MM.1S (cell line): ENCODE measurements around the gene ZNF236.

Source experiments
- DNase-seq: peaks from one replicate; pipeline ENCODE4 v3.0.0-alpha.2; 2015
- H2AFZ ChIP-seq: fragments of 300-600 bp; sonication (generic); 2 replicates; pipeline ENCODE4 v1.6.0; 2016; ENCODE audit warnings: antibody characterized with exemption, low read length
- H3F3A ChIP-seq: fragments of 300-600 bp; sonication (generic); 2 replicates; pipeline ENCODE4 v1.6.1; 2016; ENCODE audit warnings: mild to moderate bottlenecking, antibody characterized with exemption, low read length, moderate library complexity, mixed read lengths; ENCODE audit not compliant: insufficient read depth
- H3K27ac ChIP-seq: fragments of 300-600 bp; sonication (generic); 2 replicates; pipeline ENCODE4 v1.5.1; 2016; ENCODE audit warnings: mild to moderate bottlenecking, low read length
- H3K27me3 ChIP-seq: fragments of 300-600 bp; sonication (generic); replicated peaks from 2 replicates; pipeline ENCODE4 v1.6.0; 2016; ENCODE audit warnings: low read length; ENCODE audit not compliant: insufficient read depth
- H3K36me3 ChIP-seq: fragments of 300-600 bp; sonication (generic); replicated peaks from 2 replicates; pipeline ENCODE4 v1.6.1; 2016; ENCODE audit warnings: mild to moderate bottlenecking, low read length, mixed read lengths; ENCODE audit not compliant: insufficient read depth
- H3K4me1 ChIP-seq: fragments of 300-600 bp; sonication (generic); 2 replicates; pipeline ENCODE4 v1.6.1; 2016; ENCODE audit warnings: low read length, mixed read lengths
- H3K4me2 ChIP-seq: fragments of 300-600 bp; sonication (generic); 2 replicates; pipeline ENCODE4 v1.6.0; 2016; ENCODE audit warnings: low read depth, low read length
- H3K4me3 ChIP-seq: fragments of 300-600 bp; sonication (generic); 2 replicates; pipeline ENCODE4 v1.5.1; 2016; ENCODE audit warnings: low read length, mixed read lengths
- H3K79me2 ChIP-seq: fragments of 300-600 bp; sonication (generic); 2 replicates; pipeline ENCODE4 v1.6.1; 2016; ENCODE audit warnings: mixed run types, low read length, mixed read lengths
- H3K9ac ChIP-seq: fragments of 300-600 bp; sonication (generic); 2 replicates; pipeline ENCODE4 v1.6.1; 2016; ENCODE audit warnings: low read length, mixed read lengths
- H3K9me2 ChIP-seq: fragments of 300-600 bp; sonication (generic); replicated peaks from 2 replicates; pipeline ENCODE4 v1.6.1; 2016; ENCODE audit warnings: mild to moderate bottlenecking, low read length, mixed read lengths; ENCODE audit not compliant: insufficient read depth
- H3K9me3 ChIP-seq: fragments of 300-600 bp; sonication (generic); replicated peaks from 2 replicates; pipeline ENCODE4 v1.6.1; 2016; ENCODE audit warnings: mild to moderate bottlenecking, low read length, mixed read lengths; ENCODE audit not compliant: insufficient read depth
- H4K20me1 ChIP-seq: fragments of 300-600 bp; sonication (generic); 2 replicates; pipeline ENCODE4 v1.6.1; 2016; ENCODE audit warnings: mild to moderate bottlenecking, low read length, moderate library complexity, mixed read lengths; ENCODE audit not compliant: insufficient read depth
- CTCF ChIP-seq: fragments of 300-600 bp; sonication (generic); IDR thresholded peaks from 2 replicates; pipeline ENCODE4 v1.5.1; 2016; ENCODE audit warnings: antibody characterized with exemption, low read length, mixed read lengths
- EZH2 ChIP-seq: fragments of 300-600 bp; sonication (generic); optimal IDR thresholded peaks from 2 replicates; pipeline ENCODE3; 2017; ENCODE audit warnings: low read depth, mild to moderate bottlenecking, antibody characterized with exemption, low read length, mixed read lengths
- EZH2phosphoT487 ChIP-seq: fragments of 300-600 bp; sonication (generic); IDR thresholded peaks from 2 replicates; pipeline ENCODE4 v1.6.1; 2018; ENCODE audit warnings: antibody characterized with exemption, low read length

Gene ZNF236

GRCh38 chr18:76847916-76848315 is 25.6 kb downstream of the ZNF236 start:
- Histone ChIP-seq H4K20me1 (no peaks in the 10 kb centered on the region), H3K27me3 (no peaks in the 10 kb centered on the region), H3K4me1 (peaks cover 4% of the 10 kb centered on the region; the same call in 1 of the 2 replicates), H3K9me2 (no peaks in the 10 kb centered on the region), H3K36me3 (no peaks in the 10 kb centered on the region), H3K79me2 (peaks cover 4% of the 10 kb centered on the region), H3K4me3 (no peak overlapping the region), H2AFZ (no peak overlapping the region), H3F3A (no peaks in the 10 kb centered on the region), H3K9ac (no peak overlapping the region), H3K27ac (no peak overlapping the region), H3K9me3 (no peaks in the 10 kb centered on the region), H3K4me2 (no peak overlapping the region)
- DNase-seq = no peak
- TF ChIP-seq CTCF (peak; percentile 10; the same call in 1 of the 2 replicates), EZH2 (no peak)

- H4K20me1 ChIP-seq = no peaks in the 10 kb centered on the region
- no peaks in the 10 kb centered on the region for H3K27me3 ChIP-seq
- no peak overlapping the region for H3K27ac ChIP-seq
- no peak overlapping the region for H2AFZ ChIP-seq
- no peak for DNase-seq
- no peaks in the 10 kb centered on the region for H3K36me3 ChIP-seq
- H3K9me3 ChIP-seq = no peaks in the 10 kb centered on the region
- peaks cover 2% of the 10 kb centered on the region for H3K79me2 ChIP-seq
- peaks cover 4% of the 10 kb centered on the region; the same call in 1 of the 2 replicates for H3K4me1 ChIP-seq
- no peak overlapping the region for H3K9ac ChIP-seq
- no peak overlapping the region for H3K4me2 ChIP-seq
- no peaks in the 10 kb centered on the region for H3K9me2 ChIP-seq
- no peaks in the 10 kb centered on the region for H3F3A ChIP-seq
- no peak for TF ChIP-seq CTCF
- TF ChIP-seq EZH2 = no peak
- no peak for TF ChIP-seq EZH2phosphoT487
- no peak overlapping the region for H3K4me3 ChIP-seq
Measured at GRCh38 chr18:76850112-76850511, 27.8 kb downstream of the ZNF236 start.

- no peak overlapping the region for H3K4me2 ChIP-seq
- no peak overlapping the region for H3K4me3 ChIP-seq
- no peaks in the 10 kb centered on the region for H3K36me3 ChIP-seq
- H2AFZ ChIP-seq = no peak overlapping the region
- H4K20me1 ChIP-seq = no peaks in the 10 kb centered on the region
- DNase-seq = no peak
- H3K4me1 ChIP-seq = peaks cover 17% of the 10 kb centered on the region
- no peak overlapping the region for H3K9ac ChIP-seq
- no peaks in the 10 kb centered on the region for H3K27me3 ChIP-seq
- TF ChIP-seq EZH2phosphoT487 (no peak), EZH2 (no peak), CTCF (no peak)
- no peaks in the 10 kb centered on the region for H3K79me2 ChIP-seq
- no peaks in the 10 kb centered on the region for H3K9me3 ChIP-seq
- peaks cover 3% of the 10 kb centered on the region; the same call in 1 of the 2 replicates for H3F3A ChIP-seq
- H3K9me2 ChIP-seq = no peaks in the 10 kb centered on the region
- H3K27ac ChIP-seq = no peak overlapping the region
Measured at GRCh38 chr18:76855594-76855993, 33.2 kb downstream of the ZNF236 start.
